ENCODE results near the gene GPC3.

Gene GPC3

GRCh38 chrX:133699023-133699728 is 286.2 kb downstream of the GPC3 start:
- DNase-seq (ENCODE audit: low read depth in 2 of 2, low spot score in 1 of 2): no peak

- no peak for DNase-seq (ENCODE audit: low read depth in 2 of 2, low spot score in 1 of 2)
Observed at GRCh38 chrX:133698298-133698697, 287.1 kb downstream of the GPC3 start.

GRCh38 chrX:133697656-133698055 is 287.7 kb downstream of the GPC3 start:
- no peak for DNase-seq (ENCODE audit: low read depth in 2 of 2, low spot score in 1 of 2)

GRCh38 chrX:133689997-133690599 is 295.3 kb downstream of the GPC3 start:
- DNase-seq (ENCODE audit: low read depth in 2 of 2, low spot score in 1 of 2): no peak

GRCh38 chrX:133685822-133686221 is 299.6 kb downstream of the GPC3 start:
- DNase-seq (ENCODE audit: low read depth in 2 of 2, low spot score in 1 of 2): no peak

GRCh38 chrX:133681897-133682296 is 303.5 kb downstream of the GPC3 start:
- DNase-seq (ENCODE audit: low read depth in 2 of 2, low spot score in 1 of 2): no peak

- no peak for DNase-seq (ENCODE audit: low read depth in 2 of 2, low spot score in 1 of 2)
Observed at GRCh38 chrX:133681421-133681820, 304.0 kb downstream of the GPC3 start.

- DNase-seq (ENCODE audit: low read depth in 2 of 2, low spot score in 1 of 2): no peak
Observed at GRCh38 chrX:133677123-133678063, 308.0 kb downstream of the GPC3 start.

- no peak for DNase-seq (ENCODE audit: low read depth in 2 of 2, low spot score in 1 of 2)
Observed at GRCh38 chrX:133676344-133677122, 308.9 kb downstream of the GPC3 start.

GRCh38 chrX:133674726-133675470 is 310.5 kb downstream of the GPC3 start:
- DNase-seq (ENCODE audit: low read depth in 2 of 2, low spot score in 1 of 2): no peak

- DNase-seq (ENCODE audit: low read depth in 2 of 2, low spot score in 1 of 2): no peak
Observed at GRCh38 chrX:133670383-133670782, 315.0 kb downstream of the GPC3 start.

GRCh38 chrX:133669214-133669613 is 316.2 kb downstream of the GPC3 start:
- DNase-seq (ENCODE audit: low read depth in 2 of 2, low spot score in 1 of 2): no peak

GRCh38 chrX:133668225-133668931 is 317.0 kb downstream of the GPC3 start:
- no peak for DNase-seq (ENCODE audit: low read depth in 2 of 2, low spot score in 1 of 2)

- DNase-seq (ENCODE audit: low read depth in 2 of 2, low spot score in 1 of 2): no peak
Observed at GRCh38 chrX:133666256-133666655, 319.1 kb downstream of the GPC3 start.

- DNase-seq (ENCODE audit: low read depth in 2 of 2, low spot score in 1 of 2): no peak
Observed at GRCh38 chrX:133661962-133662839, 323.2 kb downstream of the GPC3 start.

- no peak for DNase-seq (ENCODE audit: low read depth in 2 of 2, low spot score in 1 of 2)
Observed at GRCh38 chrX:133660281-133660680, 325.1 kb downstream of the GPC3 start.

GRCh38 chrX:133658293-133658911 is 327.0 kb downstream of the GPC3 start:
- no peak for DNase-seq (ENCODE audit: low read depth in 2 of 2, low spot score in 1 of 2)

Measured in stimulated activated CD8-positive, alpha-beta memory T cell treated with anti-CD3 and anti-CD28 coated beads, Interleukin-4, amount 100 ng/mL, for 4 hours (primary cell).